HL-60 (cell line): ENCODE results near the gene ZFAND2B.

Experiments
- GABPA ChIP-seq: IDR thresholded peaks from 2 replicates; pipeline ENCODE4 v1.6.1; 2012; ENCODE audit warnings: low read depth
- POLR2AphosphoS5 ChIP-seq: IDR thresholded peaks from 2 replicates; pipeline ENCODE4 v1.6.1; 2012; ENCODE audit warnings: low read depth
- TF ChIP-seq, protein P1 (sequence below): IDR thresholded peaks from one replicate; pipeline ENCODE4 v1.5.1; 2011; ENCODE audit warnings: low read length, control low read depth, inconsistent platforms; ENCODE audit not compliant: insufficient read depth
- TF ChIP-seq, protein P2 (sequence below): IDR thresholded peaks from 2 replicates; pipeline ENCODE4 v1.6.1; 2012; ENCODE audit warnings: low read depth; ENCODE audit not compliant: insufficient replicate concordance

DNA sequence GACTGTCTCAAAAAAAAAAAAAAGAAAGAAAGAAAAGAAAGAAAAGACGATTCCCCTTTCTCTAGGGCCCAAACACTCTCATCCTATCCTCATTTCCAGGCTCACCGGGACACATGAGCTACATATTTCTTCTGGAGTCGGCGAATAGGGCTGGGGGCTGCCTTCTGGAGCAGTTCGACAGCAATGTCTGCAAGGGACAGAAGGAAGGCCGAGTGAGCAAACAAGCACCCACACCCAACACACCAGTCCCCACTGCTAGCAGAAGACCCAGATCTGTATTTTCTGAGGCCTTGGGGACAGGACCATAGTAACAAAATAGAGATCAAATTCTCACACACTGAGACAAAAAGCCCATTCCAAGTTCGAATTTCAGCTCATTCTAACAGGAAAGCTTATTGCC lies 31.1 kb upstream of the ZFAND2B start:
- TF ChIP-seq, protein P1, sequence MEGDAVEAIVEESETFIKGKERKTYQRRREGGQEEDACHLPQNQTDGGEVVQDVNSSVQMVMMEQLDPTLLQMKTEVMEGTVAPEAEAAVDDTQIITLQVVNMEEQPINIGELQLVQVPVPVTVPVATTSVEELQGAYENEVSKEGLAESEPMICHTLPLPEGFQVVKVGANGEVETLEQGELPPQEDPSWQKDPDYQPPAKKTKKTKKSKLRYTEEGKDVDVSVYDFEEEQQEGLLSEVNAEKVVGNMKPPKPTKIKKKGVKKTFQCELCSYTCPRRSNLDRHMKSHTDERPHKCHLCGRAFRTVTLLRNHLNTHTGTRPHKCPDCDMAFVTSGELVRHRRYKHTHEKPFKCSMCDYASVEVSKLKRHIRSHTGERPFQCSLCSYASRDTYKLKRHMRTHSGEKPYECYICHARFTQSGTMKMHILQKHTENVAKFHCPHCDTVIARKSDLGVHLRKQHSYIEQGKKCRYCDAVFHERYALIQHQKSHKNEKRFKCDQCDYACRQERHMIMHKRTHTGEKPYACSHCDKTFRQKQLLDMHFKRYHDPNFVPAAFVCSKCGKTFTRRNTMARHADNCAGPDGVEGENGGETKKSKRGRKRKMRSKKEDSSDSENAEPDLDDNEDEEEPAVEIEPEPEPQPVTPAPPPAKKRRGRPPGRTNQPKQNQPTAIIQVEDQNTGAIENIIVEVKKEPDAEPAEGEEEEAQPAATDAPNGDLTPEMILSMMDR: no peak
- TF ChIP-seq POLR2AphosphoS5: no peak
- TF ChIP-seq, protein P2, sequence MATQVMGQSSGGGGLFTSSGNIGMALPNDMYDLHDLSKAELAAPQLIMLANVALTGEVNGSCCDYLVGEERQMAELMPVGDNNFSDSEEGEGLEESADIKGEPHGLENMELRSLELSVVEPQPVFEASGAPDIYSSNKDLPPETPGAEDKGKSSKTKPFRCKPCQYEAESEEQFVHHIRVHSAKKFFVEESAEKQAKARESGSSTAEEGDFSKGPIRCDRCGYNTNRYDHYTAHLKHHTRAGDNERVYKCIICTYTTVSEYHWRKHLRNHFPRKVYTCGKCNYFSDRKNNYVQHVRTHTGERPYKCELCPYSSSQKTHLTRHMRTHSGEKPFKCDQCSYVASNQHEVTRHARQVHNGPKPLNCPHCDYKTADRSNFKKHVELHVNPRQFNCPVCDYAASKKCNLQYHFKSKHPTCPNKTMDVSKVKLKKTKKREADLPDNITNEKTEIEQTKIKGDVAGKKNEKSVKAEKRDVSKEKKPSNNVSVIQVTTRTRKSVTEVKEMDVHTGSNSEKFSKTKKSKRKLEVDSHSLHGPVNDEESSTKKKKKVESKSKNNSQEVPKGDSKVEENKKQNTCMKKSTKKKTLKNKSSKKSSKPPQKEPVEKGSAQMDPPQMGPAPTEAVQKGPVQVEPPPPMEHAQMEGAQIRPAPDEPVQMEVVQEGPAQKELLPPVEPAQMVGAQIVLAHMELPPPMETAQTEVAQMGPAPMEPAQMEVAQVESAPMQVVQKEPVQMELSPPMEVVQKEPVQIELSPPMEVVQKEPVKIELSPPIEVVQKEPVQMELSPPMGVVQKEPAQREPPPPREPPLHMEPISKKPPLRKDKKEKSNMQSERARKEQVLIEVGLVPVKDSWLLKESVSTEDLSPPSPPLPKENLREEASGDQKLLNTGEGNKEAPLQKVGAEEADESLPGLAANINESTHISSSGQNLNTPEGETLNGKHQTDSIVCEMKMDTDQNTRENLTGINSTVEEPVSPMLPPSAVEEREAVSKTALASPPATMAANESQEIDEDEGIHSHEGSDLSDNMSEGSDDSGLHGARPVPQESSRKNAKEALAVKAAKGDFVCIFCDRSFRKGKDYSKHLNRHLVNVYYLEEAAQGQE: no peak
- no peak for TF ChIP-seq GABPA
